Astrocyte of the spinal cord (primary cell): ENCODE measurements around the gene CCDC192.

Experiments used
- DNase-seq: peaks from one replicate; pipeline ENCODE4 v3.0.0; 2011; ENCODE audit warnings: low read depth, low spot score
- H3K4me3 ChIP-seq: 2 replicates; pipeline ENCODE4 v1.5.1; 2011; ENCODE audit warnings: low read depth, mild to moderate bottlenecking, low read length, moderate library complexity
- in situ Hi-C: cut with HindIII; loops from 2 replicates; pipeline ENCODE4 v1.10.0; 2017; ENCODE audit warnings: low sequenced_read_pairs
- TF ChIP-seq, protein P1 (sequence below): IDR thresholded peaks from 2 replicates; pipeline ENCODE4 v1.5.1; 2012; ENCODE audit warnings: low read depth, mild to moderate bottlenecking, low read length, inconsistent platforms

The CCDC192 gene

GRCh38 chr5:127854520-127854919, 151.3 kb downstream of the CCDC192 start:
- H3K4me3 ChIP-seq: no peak overlapping the region
- TF ChIP-seq, protein P1, sequence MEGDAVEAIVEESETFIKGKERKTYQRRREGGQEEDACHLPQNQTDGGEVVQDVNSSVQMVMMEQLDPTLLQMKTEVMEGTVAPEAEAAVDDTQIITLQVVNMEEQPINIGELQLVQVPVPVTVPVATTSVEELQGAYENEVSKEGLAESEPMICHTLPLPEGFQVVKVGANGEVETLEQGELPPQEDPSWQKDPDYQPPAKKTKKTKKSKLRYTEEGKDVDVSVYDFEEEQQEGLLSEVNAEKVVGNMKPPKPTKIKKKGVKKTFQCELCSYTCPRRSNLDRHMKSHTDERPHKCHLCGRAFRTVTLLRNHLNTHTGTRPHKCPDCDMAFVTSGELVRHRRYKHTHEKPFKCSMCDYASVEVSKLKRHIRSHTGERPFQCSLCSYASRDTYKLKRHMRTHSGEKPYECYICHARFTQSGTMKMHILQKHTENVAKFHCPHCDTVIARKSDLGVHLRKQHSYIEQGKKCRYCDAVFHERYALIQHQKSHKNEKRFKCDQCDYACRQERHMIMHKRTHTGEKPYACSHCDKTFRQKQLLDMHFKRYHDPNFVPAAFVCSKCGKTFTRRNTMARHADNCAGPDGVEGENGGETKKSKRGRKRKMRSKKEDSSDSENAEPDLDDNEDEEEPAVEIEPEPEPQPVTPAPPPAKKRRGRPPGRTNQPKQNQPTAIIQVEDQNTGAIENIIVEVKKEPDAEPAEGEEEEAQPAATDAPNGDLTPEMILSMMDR: no peak
- no peak for DNase-seq
- in situ Hi-C loops: no loop called here

GRCh38 chr5:127856292-127856691, 153.1 kb downstream of the CCDC192 start:
- TF ChIP-seq, protein P1: no peak
- in situ Hi-C loops: no loop called here
- no peak overlapping the region for H3K4me3 ChIP-seq
- no peak for DNase-seq

- DNase-seq: no peak
- H3K4me3 ChIP-seq: no peak overlapping the region
- in situ Hi-C loops: no loop called here
- TF ChIP-seq, protein P1: no peak
These were observed 155.1 kb downstream of the CCDC192 start for GRCh38 chr5:127858116-127858784.

- no peak overlapping the region for H3K4me3 ChIP-seq
- DNase-seq: no peak
- in situ Hi-C loops: no loop called here
- TF ChIP-seq, protein P1: no peak
These were observed 157.1 kb downstream of the CCDC192 start for GRCh38 chr5:127860291-127860690.

GRCh38 chr5:127863161-127863560, 160.0 kb downstream of the CCDC192 start:
- no peak overlapping the region for H3K4me3 ChIP-seq
- no peak for DNase-seq
- in situ Hi-C loops: no loop called here
- TF ChIP-seq, protein P1: no peak

DNA sequence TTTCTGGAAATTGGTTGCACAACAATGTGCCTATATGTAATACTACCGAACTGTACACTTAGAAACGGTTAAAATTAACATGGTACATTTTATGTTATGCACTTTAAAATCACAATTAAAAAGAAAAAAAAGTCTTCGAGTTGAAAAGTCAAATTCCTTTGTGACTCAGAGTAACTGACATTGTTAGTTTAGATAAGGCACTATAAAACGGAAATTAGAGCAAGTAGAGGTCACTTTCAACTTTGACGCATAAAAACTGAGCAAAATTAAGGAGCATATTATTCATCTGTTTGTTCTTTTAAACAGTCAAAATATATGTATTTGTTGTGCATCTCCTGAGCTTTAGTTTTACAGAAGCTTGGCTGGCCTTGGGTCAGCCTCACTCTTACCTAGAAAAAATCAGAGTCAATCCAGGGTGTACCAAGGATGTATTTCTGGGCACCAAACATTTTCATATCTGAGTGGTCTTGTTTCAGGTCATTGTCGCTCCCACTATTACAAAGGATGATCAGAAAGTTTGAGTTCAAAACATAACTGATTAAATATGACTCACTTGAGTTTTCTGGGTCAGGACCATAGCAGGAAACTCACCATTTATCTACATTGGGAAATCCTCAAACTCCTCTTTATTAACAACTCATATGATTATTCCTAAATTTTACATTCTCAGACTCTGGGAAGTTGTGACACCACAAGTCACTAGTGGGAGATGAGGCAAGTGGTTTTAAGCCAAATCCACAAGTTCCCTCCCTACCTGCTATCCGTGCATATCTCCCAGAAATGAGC, 160.6 kb downstream of the CCDC192 start:
- TF ChIP-seq, protein P1: no peak
- no peak for DNase-seq
- no peak overlapping the region for H3K4me3 ChIP-seq
- in situ Hi-C loops: no loop called here
